Middle frontal gyrus (tissue), 1 donor: ENCODE results near the gene C2orf92.

Source experiments
- DNase-seq: peaks from one replicate; pipeline ENCODE4 v3.0.0-alpha.2; 2015; ENCODE audit warnings: low spot score; ENCODE audit errors: extremely low spot score

Gene C2orf92

GRCh38 chr2:97742381-97742847 lies 72.9 kb downstream of the C2orf92 start:
- DNase-seq = no peak

- no peak for DNase-seq
These were observed 74.4 kb downstream of the C2orf92 start for GRCh38 chr2:97743913-97744312.

- DNase-seq = no peak
These were observed 76.1 kb downstream of the C2orf92 start for GRCh38 chr2:97745474-97746174.

- no peak for DNase-seq
These were observed 77.8 kb downstream of the C2orf92 start for GRCh38 chr2:97747285-97747684.

GRCh38 chr2:97747716-97748115 lies 78.2 kb downstream of the C2orf92 start:
- no peak for DNase-seq

- no peak for DNase-seq
These were observed 80.1 kb downstream of the C2orf92 start for GRCh38 chr2:97749581-97749980.

- DNase-seq = no peak
These were observed 80.5 kb downstream of the C2orf92 start for GRCh38 chr2:97750017-97750416.

- no peak for DNase-seq
These were observed 82.2 kb downstream of the C2orf92 start for GRCh38 chr2:97751752-97752151.
